Measurements from ENCODE around the gene USHBP1. TPM values are rescaled to one million over a fixed set of nuclear protein-coding genes. Genes with fewer than 3 reads are reported as not detected.

The USHBP1 gene
- total and polyA plus RNA-seq, 3 donors from 2014 or later = 2.0 to 5.6 (median 2.6) TPM

DNA sequence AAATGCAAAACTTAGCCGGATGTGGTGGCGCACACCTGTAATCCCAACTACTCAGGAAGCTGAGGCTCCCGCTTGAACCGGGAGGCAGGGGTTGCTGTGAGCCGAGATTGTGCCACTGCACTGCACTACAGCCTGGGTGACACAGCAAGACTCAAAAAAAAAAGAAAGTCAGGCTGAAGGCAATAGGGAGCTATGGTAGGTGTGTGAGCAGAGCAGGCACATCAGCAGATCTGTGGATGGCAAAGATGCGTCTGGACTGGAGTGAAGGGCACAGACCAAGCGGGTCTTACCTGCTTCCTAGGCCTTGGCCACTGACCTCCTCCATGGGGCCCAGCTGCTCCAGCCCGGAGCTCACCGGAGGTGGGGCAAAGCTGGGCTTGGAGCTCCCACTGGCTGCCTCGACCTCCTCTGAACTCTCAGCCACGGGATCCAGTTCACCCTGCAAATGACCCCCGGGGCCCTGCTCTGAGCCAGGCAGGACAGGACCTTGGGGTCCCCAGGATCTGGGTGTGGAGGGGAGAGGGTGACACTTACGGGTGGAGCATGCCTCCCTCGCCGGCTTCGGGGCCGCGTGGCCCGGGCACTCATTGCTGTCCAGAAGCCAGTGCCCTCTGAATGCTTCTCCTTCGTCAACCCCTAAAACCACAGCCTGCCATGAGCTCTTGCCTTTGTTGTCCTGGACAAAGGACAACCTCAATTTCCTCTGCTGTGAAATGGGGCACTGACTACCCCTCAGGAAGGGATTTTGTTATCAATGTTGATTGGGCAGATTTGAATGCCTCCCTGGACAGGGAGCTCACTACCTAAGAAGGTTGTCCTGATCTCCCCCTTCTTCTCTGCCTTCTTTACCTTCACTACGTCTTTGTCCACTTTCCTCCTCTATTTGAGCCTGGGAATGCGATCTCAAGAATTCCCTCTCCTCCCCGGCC, 569 bp downstream of the USHBP1 start:
- no peaks in the 10 kb centered on the region for H3K9me3 ChIP-seq
- H3K4me3 ChIP-seq = peak overlapping the region in 1 of 2 donors; percentile 13
- H3K27ac ChIP-seq = peak overlapping the region; percentile 33 to 36
- DNase-seq = no peak
- intact Hi-C loops (cut with DNase I; ENCODE audit: low total_unique reads) = no loop called here
- peaks cover 6% of the 10 kb centered on the region for H3K4me1 ChIP-seq
- H3K27me3 ChIP-seq = no peaks in the 10 kb centered on the region
- no peaks in the 10 kb centered on the region for H3K36me3 ChIP-seq (ENCODE audit: low read depth, missing control alignments)
- TF ChIP-seq POLR2A (IDR thresholded peaks at IDR 0.05) = no peak
- TF ChIP-seq, protein P1, sequence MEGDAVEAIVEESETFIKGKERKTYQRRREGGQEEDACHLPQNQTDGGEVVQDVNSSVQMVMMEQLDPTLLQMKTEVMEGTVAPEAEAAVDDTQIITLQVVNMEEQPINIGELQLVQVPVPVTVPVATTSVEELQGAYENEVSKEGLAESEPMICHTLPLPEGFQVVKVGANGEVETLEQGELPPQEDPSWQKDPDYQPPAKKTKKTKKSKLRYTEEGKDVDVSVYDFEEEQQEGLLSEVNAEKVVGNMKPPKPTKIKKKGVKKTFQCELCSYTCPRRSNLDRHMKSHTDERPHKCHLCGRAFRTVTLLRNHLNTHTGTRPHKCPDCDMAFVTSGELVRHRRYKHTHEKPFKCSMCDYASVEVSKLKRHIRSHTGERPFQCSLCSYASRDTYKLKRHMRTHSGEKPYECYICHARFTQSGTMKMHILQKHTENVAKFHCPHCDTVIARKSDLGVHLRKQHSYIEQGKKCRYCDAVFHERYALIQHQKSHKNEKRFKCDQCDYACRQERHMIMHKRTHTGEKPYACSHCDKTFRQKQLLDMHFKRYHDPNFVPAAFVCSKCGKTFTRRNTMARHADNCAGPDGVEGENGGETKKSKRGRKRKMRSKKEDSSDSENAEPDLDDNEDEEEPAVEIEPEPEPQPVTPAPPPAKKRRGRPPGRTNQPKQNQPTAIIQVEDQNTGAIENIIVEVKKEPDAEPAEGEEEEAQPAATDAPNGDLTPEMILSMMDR (IDR thresholded peaks at IDR 0.05) = no peak
- 81 to 87% methylated on average over 17 to 23 of the region's 23 CpGs for WGBS, 2 donors

DNA sequence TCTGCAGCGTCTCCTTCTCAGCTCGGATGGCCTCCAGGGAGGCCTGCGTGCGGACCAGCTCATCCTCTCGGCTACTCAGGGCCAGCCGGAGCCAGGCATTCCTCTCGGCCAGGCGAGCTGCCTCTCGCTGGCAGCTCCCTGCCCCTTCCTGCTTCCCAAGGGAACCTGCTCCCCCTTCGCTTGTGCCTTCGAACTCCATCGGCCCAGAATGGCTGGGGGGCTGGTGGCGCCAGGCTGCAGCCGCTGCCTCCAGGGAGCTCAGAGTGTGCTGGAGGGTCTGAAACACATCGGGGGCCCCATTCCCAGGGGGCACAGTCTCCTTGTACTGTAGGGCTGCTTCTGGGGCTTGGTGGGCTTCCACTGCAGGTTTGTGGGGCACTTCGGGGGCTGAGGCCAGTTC, 2.0 kb downstream of the USHBP1 start:
- H3K36me3 ChIP-seq (ENCODE audit: low read depth, missing control alignments) = no peaks in the 10 kb centered on the region
- intact Hi-C loops (cut with DNase I; ENCODE audit: low total_unique reads) = no loop called here
- H3K27ac ChIP-seq = no peak overlapping the region
- no peak overlapping the region for H3K4me3 ChIP-seq
- 62 to 64% methylated on average over 10 to 16 of the region's 16 CpGs for WGBS, 2 donors
- no peak for DNase-seq
- no peaks in the 10 kb centered on the region for H3K4me1 ChIP-seq
- TF ChIP-seq, protein P1 (IDR thresholded peaks at IDR 0.05) = no peak
- TF ChIP-seq POLR2A (IDR thresholded peaks at IDR 0.05) = no peak
- no peaks in the 10 kb centered on the region for H3K9me3 ChIP-seq
- H3K27me3 ChIP-seq = no peaks in the 10 kb centered on the region

DNA sequence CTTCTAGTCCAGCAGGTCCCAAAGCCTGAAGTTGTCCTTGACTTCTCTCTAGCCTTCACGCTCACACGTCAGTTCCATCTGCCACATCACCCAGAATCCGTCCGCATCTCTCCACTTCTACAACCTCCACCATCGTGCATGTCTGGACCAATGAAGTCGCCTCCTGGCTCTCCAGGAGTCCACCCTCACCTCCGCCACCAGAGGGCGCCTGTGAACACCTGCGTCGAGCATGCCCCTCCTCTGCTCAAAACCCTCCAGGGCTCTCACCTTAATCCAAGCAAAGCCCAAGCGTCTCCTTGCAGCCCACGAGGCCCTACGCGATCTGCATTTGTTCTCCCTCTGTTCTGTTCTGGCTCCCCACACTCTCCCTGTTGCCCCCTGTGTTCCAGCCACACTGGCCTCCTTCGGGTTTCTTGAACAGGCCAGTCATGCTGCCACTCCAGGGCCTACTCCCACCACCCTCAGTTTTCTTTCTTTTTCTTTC, 3.7 kb downstream of the USHBP1 start:
- H3K36me3 ChIP-seq (ENCODE audit: low read depth, missing control alignments) = no peaks in the 10 kb centered on the region
- peak; percentile 82 for DNase-seq
- no peak overlapping the region for H3K27ac ChIP-seq
- WGBS, 2 donors = 21 to 24% methylated on average over 15 of the region's 15 CpGs
- intact Hi-C loops (cut with DNase I; ENCODE audit: low total_unique reads) = no loop called here
- H3K4me1 ChIP-seq = no peaks in the 10 kb centered on the region
- no peak for TF ChIP-seq POLR2A (IDR thresholded peaks at IDR 0.05)
- TF ChIP-seq, protein P1 (IDR thresholded peaks at IDR 0.05) = peak; percentile 50 to 73 (median 67)
- no peaks in the 10 kb centered on the region for H3K9me3 ChIP-seq
- no peak overlapping the region for H3K4me3 ChIP-seq
- no peaks in the 10 kb centered on the region for H3K27me3 ChIP-seq

DNA sequence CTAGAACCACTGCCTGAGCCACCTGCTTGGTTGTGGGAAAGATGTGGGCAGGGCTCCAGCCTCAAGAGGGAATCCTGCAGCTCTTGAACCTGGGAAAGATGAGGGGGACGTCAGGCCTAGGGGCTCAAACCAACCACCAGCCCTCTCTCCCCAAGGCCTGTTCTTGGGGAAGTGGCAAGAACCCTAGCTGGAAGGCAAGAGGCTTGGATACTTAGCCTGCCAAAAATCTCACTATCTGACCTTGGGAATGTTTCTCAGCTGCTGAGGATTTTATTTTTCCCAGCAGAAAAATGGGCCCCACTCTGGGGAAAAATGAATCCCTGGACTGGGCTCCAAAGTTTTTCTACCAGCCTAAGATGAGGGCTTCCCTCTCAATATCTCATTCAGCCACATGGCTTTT, 4.6 kb downstream of the USHBP1 start:
- intact Hi-C loops (cut with DNase I; ENCODE audit: low total_unique reads) = no loop called here
- DNase-seq = no peak
- Histone ChIP-seq H3K27me3 (no peaks in the 10 kb centered on the region), H3K4me3 (no peak overlapping the region), H3K4me1 (no peaks in the 10 kb centered on the region), H3K9me3 (no peaks in the 10 kb centered on the region), H3K27ac (no peak overlapping the region), H3K36me3 (ENCODE audit: low read depth, missing control alignments) (no peaks in the 10 kb centered on the region)
- WGBS, 2 donors = 64 to 86% methylated on average over 1 of the region's 1 CpG
- TF ChIP-seq, protein P1 (IDR thresholded peaks at IDR 0.05) = no peak
- no peak for TF ChIP-seq POLR2A (IDR thresholded peaks at IDR 0.05)

Data from testis (tissue), 3 donors.